ENCODE measurements around the gene ERC2.
A peak's percentile ranks its signal among the peaks of the same experiment; 100 is the strongest.
"Not testable (repeated sequence)": the region's sequence is repeated elsewhere in the genome, so short reads cannot be mapped to it uniquely, and the experiment has no call there.

Gene ERC2

GRCh38 chr3:56115199-56115598 lies 353.1 kb downstream of the ERC2 start:
- no peak for FAIRE-seq

DNA sequence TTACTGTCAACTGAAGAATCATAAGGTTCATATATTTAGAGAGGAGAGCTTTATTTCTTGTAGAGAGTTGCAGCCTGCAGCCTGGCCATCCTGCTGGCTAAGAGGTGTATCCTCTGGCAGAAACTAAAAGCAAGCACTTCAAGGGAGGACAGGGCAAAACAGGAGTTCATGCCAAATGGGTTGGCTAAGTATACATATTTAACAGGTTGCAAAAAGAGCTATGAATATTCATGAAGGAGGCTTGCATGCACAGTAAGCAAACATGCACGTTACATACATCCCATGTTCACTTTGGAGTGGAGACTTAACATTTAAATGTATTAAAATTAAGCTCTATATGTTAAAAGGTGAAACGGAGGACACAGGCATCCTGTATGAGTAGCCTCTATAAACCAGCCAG lies 354.4 kb downstream of the ERC2 start:
- no peak for FAIRE-seq

DNA sequence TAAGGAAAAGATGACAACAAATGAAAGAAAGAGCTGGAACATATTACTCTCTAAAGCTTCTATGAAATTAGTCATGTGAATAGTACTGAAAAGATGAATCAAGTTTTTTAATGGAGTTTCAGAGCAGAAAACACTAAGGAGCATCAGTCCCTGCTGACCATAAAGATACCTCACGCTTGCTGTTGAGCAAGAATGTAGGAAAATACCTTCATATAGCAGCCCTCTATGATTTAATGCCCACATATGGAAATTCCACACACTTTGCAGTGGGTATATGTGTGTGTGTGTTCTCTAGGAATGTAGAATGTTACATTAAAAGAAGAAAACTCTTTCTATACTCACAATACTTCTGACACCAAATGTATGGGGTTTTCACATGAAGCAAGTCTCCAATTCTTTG lies 355.0 kb downstream of the ERC2 start:
- FAIRE-seq = no peak

DNA sequence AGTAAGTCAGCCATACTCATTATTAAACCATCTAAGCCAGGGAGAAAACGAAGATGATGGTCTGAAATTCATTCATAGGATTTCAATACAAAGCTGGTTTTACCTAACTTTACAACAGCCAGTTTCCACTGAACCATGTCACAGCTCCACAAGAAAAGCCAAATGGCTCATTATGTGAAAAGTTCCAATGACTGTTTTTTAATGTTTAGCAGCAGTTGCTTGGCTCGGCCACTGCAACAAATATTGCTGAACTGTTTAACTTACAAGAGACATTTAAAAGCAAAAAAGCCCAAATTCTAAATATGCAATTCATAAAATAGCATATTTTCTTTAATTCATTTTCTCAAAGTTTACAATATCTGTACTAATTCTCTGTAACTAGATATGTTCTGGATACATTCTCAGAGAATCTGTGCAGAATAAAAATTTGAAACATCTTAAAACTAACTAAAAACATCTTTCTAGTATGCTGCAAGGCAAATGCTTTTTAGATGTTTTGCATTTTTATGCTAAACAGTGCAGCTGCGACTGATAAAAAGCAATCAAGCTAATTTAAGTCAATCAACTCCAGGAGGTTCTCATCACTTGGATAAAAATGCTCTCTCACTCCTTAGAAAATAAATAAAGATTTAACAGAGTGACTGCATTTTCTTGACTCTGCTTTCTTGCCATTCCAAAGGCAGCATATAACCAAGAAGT lies 356.5 kb downstream of the ERC2 start:
- peak; percentile 94 for FAIRE-seq

DNA sequence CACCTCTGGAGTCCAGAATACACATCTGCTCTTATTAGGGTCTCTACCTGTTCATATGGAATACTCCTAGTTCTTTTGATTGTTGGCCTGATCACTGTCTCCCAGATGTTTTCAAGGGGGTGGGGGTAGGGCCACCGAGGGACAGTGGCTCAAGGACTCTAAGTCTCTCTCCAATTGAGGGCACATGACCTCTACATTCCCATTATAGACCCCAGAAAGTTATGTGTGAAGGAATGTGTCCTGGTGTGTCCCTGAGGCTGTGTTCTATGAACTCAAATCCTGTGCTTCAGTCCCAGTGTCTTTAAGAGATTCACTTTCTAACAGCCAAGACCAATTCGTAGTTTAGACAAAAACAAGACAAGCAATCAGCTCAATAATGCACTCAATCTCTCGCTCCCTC lies 357.4 kb downstream of the ERC2 start:
- FAIRE-seq = no peak

GRCh38 chr3:56107157-56107556 lies 361.1 kb downstream of the ERC2 start:
- no peak for FAIRE-seq

DNA sequence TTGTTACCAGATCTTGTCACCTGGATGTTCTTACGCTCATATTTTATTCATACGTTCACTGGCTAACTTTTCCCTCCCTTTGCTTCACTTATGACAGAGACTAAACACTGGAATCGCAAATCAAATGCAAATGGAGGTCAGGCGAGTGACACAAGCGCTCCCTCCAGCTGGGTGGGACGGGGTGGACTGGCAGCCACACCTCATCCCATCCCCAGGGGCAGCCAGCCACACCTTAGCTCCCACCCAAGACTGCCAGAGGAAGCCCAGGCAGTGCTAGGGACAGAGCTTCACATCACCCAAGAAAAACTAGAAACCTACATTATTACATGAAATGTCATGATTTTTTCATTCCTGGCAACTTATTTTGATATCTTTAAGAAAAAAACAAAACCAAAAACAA lies 366.2 kb downstream of the ERC2 start:
- FAIRE-seq = no peak

DNA sequence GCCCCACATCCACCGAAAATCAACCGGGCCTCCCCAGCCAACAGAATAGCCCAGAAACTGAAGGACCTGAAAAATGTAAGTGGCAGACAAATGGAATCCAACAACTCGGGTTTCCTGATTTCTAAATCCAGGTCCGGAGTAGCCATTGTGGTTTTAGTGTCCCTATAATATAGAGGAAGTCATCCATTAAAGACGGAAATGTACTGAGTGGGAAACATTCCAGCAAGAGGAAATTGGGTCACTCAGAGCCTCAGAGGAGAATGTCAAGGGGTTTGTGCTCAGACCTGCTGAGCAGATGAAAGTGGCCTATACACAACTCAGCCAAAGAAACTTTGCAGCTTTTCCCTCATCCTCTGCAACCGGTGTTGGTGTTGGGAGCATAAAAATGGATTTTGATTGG lies 366.7 kb downstream of the ERC2 start:
- no peak for FAIRE-seq

- FAIRE-seq = no peak
These were observed 371.3 kb downstream of the ERC2 start for GRCh38 chr3:56096999-56097398.

DNA sequence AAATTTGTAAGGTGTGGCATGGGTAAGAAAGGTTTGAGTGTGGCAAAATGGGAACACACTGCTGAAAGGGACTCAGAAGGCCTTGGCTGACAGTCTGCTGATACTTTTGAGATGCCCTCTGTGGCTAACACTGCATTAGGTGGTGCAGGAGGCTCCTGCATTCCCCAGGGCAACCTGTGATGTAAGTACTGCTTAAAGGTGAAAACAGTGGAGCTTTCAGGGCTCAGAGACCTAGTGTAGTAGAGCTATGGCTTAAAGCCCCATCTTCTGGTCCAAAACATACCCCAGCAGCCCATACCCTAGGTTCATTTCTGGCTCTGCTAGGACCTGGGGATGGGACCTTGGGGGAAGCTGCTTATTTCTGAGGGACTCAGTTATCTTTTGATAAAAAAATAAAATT lies 374.1 kb downstream of the ERC2 start:
- no peak for FAIRE-seq

GRCh38 chr3:56089739-56090138 lies 378.5 kb downstream of the ERC2 start:
- no peak for FAIRE-seq

GRCh38 chr3:56087451-56088053 lies 380.7 kb downstream of the ERC2 start:
- no peak for FAIRE-seq

DNA sequence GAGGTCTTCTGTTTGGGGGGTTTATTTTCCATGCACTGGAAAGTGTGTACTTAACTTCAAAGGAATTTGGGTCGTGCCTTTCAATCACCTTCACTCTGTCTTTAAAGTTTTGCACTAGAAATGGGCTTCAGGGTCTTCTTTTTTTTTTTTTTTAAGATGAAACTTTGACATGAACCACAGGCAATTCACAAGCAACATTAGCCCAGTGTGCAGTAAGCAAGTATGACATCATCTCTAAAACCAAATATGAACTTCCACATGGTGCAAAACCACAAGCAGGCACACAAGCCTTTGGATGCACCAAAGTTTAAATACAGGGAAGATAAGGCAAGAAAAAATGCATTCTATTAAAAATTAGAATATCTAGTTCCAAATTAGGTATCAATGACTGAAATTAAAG lies 381.9 kb downstream of the ERC2 start:
- no peak for FAIRE-seq

- no peak for FAIRE-seq
These were observed 387.0 kb downstream of the ERC2 start for GRCh38 chr3:56081246-56081645.

- no peak for FAIRE-seq
These were observed 391.5 kb downstream of the ERC2 start for GRCh38 chr3:56076746-56077145.

DNA sequence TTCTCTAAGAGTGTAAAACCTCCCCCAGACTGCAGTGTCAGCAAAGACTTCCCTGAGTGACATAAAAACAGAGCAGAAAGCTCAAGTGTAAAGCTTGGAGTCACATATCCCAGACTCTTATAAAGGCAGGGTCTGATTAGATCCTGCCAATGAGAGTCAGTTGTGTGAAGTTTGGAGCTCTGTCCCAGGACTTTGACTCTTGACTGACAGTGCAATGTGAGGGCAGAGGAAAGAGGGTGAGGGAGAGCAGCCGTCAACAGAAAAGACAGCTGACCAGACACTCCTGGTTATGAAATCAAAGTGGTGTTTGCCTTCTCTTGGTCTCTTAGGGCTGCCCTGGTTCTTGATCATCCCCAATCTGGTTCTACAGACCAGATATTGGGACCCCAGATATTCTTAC lies 393.2 kb downstream of the ERC2 start:
- FAIRE-seq = no peak

GRCh38 chr3:56069766-56070165 lies 398.5 kb downstream of the ERC2 start:
- no peak for FAIRE-seq

GRCh38 chr3:56066405-56066804 lies 401.9 kb downstream of the ERC2 start:
- not testable (repeated sequence) for FAIRE-seq

- FAIRE-seq = no peak
These were observed 403.6 kb downstream of the ERC2 start for GRCh38 chr3:56064684-56065083.

DNA sequence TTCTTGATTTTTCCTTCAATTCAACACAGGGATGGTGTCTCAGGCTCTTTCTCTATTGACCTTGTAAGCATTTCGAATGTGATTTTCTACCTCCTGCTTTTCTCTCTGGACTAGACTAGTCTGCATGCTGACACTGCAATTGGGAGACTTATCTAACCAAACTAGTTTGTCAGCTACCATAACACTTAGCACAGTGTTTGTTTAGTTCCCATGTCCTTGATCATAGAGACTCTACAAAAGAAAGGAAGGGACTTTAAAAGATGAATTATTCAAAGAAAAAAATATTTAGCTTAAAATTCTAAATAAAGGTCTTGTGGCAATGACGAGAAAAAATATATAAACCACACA lies 407.0 kb downstream of the ERC2 start:
- FAIRE-seq = no peak

- no peak for FAIRE-seq
These were observed 407.6 kb downstream of the ERC2 start for GRCh38 chr3:56060521-56061278.

GRCh38 chr3:56059731-56060130 lies 408.5 kb downstream of the ERC2 start:
- peak; percentile 75 for FAIRE-seq

DNA sequence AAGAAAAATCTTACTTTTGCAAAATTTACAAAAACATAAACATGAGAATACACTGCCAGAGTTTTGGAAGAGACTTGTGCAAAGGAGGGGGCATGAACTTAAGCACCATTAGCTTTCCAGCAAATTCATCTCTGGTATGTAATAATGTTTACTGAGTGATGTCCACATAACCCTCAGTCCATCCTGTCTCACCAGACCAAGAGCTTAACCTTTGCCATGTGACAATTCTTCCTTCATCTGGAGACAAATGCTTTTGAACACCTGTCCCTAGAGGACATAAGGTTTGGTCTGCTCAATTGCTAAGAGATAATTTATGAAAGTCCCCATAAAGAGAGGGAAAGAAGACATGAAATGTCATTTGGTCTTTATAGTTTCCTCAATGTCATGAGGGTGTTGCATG lies 412.3 kb downstream of the ERC2 start:
- no peak for FAIRE-seq

GRCh38 chr3:56055546-56055945 lies 412.7 kb downstream of the ERC2 start:
- no peak for FAIRE-seq

All from endometrium (tissue), 2 donors.